Activated CD4-positive, alpha-beta memory T cell treated with anti-CD3 and anti-CD28 coated beads for 36 hours (primary cell): Measurements from ENCODE around the gene UQCR11. TPM values are rescaled to one million over a fixed set of nuclear protein-coding genes. Genes with fewer than 3 reads are reported as not detected.

Experiments used
- CTCF ChIA-PET: fragments of 350-600 bp; sonication (Branson Sonifier 250); formaldehyde crosslinking; loops from one replicate; lab custom pipeline; 2021; ENCODE audit warnings: antibody characterized with exemption, inconsistent platforms; lab: Charles Lee
- POLR2A ChIA-PET: fragments of 350-600 bp; sonication (Branson Sonifier 250); formaldehyde crosslinking; loops from one replicate; lab custom pipeline; 2021; ENCODE audit warnings: antibody characterized with exemption; lab: Charles Lee
- DNase-seq: peaks from one replicate; pipeline ENCODE4 v3.0.0-alpha.2; 2020
- H3K27ac Mint-ChIP-seq: one replicate; pipeline ENCODE4 v1.8.0; 2021; ENCODE audit warnings: mixed read lengths
- H3K27me3 Mint-ChIP-seq: one replicate; pipeline ENCODE4 v1.8.0; 2021; ENCODE audit warnings: mixed read lengths
- H3K36me3 Mint-ChIP-seq: one replicate; pipeline ENCODE4 v1.8.0; 2021; ENCODE audit warnings: mixed read lengths
- H3K4me1 Mint-ChIP-seq: one replicate; pipeline ENCODE4 v1.8.0; 2021; ENCODE audit warnings: low read depth, mixed read lengths
- H3K4me3 Mint-ChIP-seq: one replicate; pipeline ENCODE4 v1.8.0; 2021; ENCODE audit warnings: mild to moderate bottlenecking, mixed read lengths
- H3K9me3 Mint-ChIP-seq: one replicate; pipeline ENCODE4 v1.8.0; 2021; ENCODE audit warnings: mixed read lengths
- intact Hi-C: fragments of 100-400 bp; cut with micrococcal nuclease; formaldehyde crosslinking; loops from one replicate; pipeline ENCODE4 v1.15.1; 2023
- total RNA-seq, 2 experiments: library from RNA; stranded (reverse); gene quantifications; one replicate each; pipeline ENCODE4 v1.2.3, GENCODE V29; 2021

The UQCR11 gene
- total RNA-seq, 2 experiments from 2014 or later = 266 to 277 TPM

DNA sequence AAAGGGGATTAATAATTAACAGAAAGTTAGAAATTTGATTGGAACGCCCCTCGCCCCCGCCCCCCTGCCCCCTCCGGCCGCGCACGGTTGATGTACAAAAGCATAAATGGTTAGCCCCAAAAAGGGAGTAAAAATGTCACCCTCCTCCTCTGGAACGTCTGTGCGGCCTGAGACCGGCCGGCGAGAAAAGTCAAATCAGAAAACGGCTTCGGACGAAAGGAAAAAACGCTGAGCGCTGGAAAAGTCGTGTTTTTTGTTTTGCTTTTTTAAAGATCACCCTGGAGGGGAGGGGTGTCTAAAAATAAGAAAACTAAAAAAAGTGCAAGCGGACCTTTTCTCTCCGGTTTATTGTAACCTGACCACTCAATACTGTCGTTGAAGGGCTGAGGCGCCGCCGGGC, 50.3 kb downstream of the UQCR11 start:
- Mint-ChIP-seq H3K27me3 (peaks cover 5% of the 10 kb centered on the region), H3K27ac (no peak overlapping the region), H3K9me3 (no peaks in the 10 kb centered on the region), H3K36me3 (no peaks in the 10 kb centered on the region), H3K4me1 (no peaks in the 10 kb centered on the region), H3K4me3 (no peak overlapping the region)
- no peak for DNase-seq
- POLR2A ChIA-PET = no interaction called here
- CTCF ChIA-PET = interaction anchor here (0.6 kb wide), 1 partner anchor 8 kb away, joined by 4 read pairs; no protein-coding TSS in a partner anchor
- intact Hi-C loops = no loop called here

DNA sequence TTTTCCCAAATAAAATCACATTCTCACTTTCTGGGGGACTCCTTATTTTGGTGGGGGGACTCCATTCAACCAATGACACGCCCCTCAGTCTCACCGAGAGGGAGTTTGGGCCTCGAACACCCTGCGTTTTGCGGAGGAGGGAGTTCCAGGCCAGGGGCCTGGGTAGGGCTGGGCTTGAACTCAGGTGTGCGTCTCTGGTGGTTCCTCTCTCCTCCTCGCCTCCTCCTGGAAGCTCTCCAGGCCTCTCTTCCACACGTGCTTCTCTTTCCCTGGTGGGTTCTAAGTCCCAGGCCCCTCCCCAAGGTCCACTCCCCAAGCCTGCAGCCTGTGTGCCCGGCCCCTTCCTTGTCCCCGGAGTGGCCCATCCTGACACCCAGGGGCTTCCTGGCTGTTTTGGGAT, 51.8 kb downstream of the UQCR11 start:
- DNase-seq = no peak
- ChIA-PET POLR2A (no interaction called here), CTCF (no interaction called here)
- Mint-ChIP-seq H3K27ac (no peak overlapping the region), H3K4me1 (no peaks in the 10 kb centered on the region), H3K4me3 (no peak overlapping the region), H3K9me3 (no peaks in the 10 kb centered on the region), H3K36me3 (no peaks in the 10 kb centered on the region), H3K27me3 (peaks cover 8% of the 10 kb centered on the region)
- intact Hi-C loops = no loop called here

DNA sequence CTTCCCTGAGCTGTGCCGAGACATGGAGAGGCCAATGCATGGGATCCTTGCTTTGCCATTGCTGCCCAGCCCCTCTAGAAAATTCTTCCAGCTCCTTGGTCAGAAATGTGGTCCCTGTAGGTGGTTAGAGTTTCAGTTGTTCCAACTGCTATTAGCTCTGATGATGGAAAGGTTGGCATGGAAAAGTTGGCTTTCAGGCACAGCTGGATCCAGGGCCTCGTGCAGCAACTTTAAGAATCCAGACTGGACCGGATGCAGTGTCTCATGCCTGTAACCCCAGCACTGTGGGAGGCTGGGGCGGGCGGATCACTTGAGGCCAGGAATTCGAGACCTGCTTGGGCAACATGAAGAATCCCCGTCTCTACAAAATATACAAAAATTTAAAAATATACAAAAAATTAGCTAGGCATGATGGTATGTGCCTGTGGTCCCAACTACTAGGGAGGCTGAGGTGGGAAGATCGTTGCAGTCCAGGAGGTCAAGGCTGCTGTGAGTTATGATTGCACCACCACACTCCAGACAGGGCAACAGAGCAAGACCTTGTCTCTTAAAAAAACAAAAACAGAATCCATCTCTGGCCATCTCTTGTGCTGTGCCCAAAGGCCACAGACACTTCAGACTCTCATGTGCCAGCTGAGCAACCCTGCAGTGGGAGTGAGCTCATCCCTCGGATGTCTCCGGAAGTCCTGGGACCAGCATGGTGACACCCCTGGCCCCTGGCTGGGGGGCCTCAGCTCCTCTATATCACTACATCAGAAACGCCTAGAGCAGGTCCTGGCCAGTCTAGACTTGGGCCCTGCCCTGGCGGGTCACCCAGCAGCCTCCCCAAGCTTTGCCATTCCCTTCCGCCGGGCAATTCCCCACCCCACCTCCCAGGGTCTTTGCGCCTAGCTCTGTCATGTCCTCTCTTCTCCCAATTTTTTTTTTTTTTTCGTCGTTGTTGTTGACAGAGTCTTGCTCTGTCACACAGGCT, 53.9 kb downstream of the UQCR11 start:
- POLR2A ChIA-PET = no interaction called here
- DNase-seq = no peak
- CTCF ChIA-PET = no interaction called here
- peaks cover under 1% of the 10 kb centered on the region for H3K4me1 Mint-ChIP-seq
- H3K36me3 Mint-ChIP-seq = no peaks in the 10 kb centered on the region
- H3K27me3 Mint-ChIP-seq = peaks cover 14% of the 10 kb centered on the region
- no peaks in the 10 kb centered on the region for H3K9me3 Mint-ChIP-seq
- no peak overlapping the region for H3K4me3 Mint-ChIP-seq
- intact Hi-C loops = no loop called here
- H3K27ac Mint-ChIP-seq = no peak overlapping the region

DNA sequence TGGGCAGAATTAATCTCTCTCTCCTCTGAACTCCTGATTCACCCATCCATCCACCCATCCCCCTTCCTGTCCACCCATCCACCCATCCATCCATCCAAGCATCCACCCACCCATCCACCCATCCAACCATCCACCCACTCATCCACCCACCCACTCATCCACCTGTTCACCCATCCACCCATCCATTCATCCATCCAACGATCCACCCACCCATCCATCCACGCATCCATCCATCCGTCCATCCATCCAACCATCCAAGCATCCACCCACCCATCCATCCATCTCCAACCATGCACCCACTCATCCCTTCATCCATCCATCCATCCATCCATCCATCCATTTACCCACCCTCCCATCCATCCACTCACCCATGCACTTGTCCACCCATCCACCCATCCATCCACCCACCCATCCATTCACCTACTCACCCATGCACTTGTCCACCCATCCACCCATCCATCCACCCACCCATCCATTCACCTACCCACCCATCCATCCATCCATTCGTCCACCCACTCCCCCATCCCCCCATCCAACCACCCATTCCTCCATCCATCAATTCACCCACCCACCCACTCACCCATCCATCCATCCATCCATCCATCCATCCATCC, 55.8 kb downstream of the UQCR11 start:
- POLR2A ChIA-PET = no interaction called here
- peaks cover 4% of the 10 kb centered on the region for H3K4me1 Mint-ChIP-seq
- DNase-seq = no peak
- H3K27me3 Mint-ChIP-seq = peaks cover 22% of the 10 kb centered on the region
- no peak overlapping the region for H3K27ac Mint-ChIP-seq
- H3K36me3 Mint-ChIP-seq = no peaks in the 10 kb centered on the region
- intact Hi-C loops = loop anchor here (5.0 kb wide), 2 partner anchors 123 to 218 kb away; no protein-coding TSS in a partner anchor
- no peak overlapping the region for H3K4me3 Mint-ChIP-seq
- H3K9me3 Mint-ChIP-seq = no peaks in the 10 kb centered on the region
- CTCF ChIA-PET = no interaction called here

Other genes starting within 250 kb of the UQCR11 start
- 100 to 1,000 TPM; 117 to 119 TPM for gene NDUFS7, start 221.6 kb downstream of the UQCR11 start, total RNA-seq
- gene GAMT, start 203.9 kb downstream of the UQCR11 start, total RNA-seq = 10 to 100 TPM; 21.0 to 21.1 TPM
- gene DAZAP1, start 197.9 kb downstream of the UQCR11 start, total RNA-seq = 100 to 1,000 TPM; 226 to 242 TPM
- 1,000 to 10,000 TPM; 1,642 to 1,717 TPM for gene RPS15, start 167.1 kb downstream of the UQCR11 start, total RNA-seq
- under 1 TPM; 0.07 to 0.15 TPM for gene APC2, start 155.3 kb downstream of the UQCR11 start, total RNA-seq
- gene C19orf25, start 126.2 kb downstream of the UQCR11 start, total RNA-seq = 10 to 100 TPM; 24.4 to 26.9 TPM
- gene PCSK4, start 115.1 kb downstream of the UQCR11 start, total RNA-seq = 1 to 10 TPM; 1.5 to 2.7 TPM
- gene REEP6, start 114.3 kb downstream of the UQCR11 start, total RNA-seq = 1 to 10 TPM; 1.8 to 1.9 TPM
- 1 to 10 TPM; 1.9 to 3.7 TPM for gene ADAMTSL5, start 92.4 kb downstream of the UQCR11 start, total RNA-seq
- gene PLK5, start 81.4 kb downstream of the UQCR11 start, total RNA-seq = not detected
- gene MEX3D, start 37.1 kb downstream of the UQCR11 start, total RNA-seq = 1 to 10 TPM; 6.0 to 6.1 TPM
- gene MBD3, start 12.6 kb downstream of the UQCR11 start, total RNA-seq = 10 to 100 TPM; 67.7 to 71.4 TPM
- 10 to 100 TPM; 88.9 to 95.5 TPM for gene TCF3, start 47.2 kb upstream of the UQCR11 start, total RNA-seq
- gene ONECUT3, start 148.0 kb upstream of the UQCR11 start, total RNA-seq = not detected
- 1 to 10 TPM; 9.6 to 10.0 TPM for gene ATP8B3, start 206.8 kb upstream of the UQCR11 start, total RNA-seq
- gene REXO1, start 243.0 kb upstream of the UQCR11 start, total RNA-seq = 10 to 100 TPM; 41.9 to 45.3 TPM